Endothelial cell of umbilical vein (primary cell): ENCODE data around the gene PCDHGC3. TPM values are rescaled to one million over a fixed set of nuclear protein-coding genes. Genes with fewer than 3 reads are reported as not detected.

Experiments used
- BruUV-seq: library from RNA; stranded (reverse); fragments of 400-500 nt; replicated peaks from 2 replicates; lab custom pipeline; 2021; lab: Mats Ljungman, UMichigan
- CTCF ChIA-PET: fragments of 300-600, 350-600 bp; sonication (Branson Sonifier 250); formaldehyde crosslinking; loops from one replicate; lab custom pipeline; 2021; ENCODE audit warnings: antibody characterized with exemption, inconsistent platforms; lab: Charles Lee
- POLR2A ChIA-PET: fragments of 300-600, 350-600 bp; sonication (Branson Sonifier 250); formaldehyde crosslinking; loops from one replicate; lab custom pipeline; 2021; ENCODE audit warnings: antibody characterized with exemption, inconsistent platforms; lab: Charles Lee
- DNase-seq: peaks from one replicate; pipeline ENCODE4 v3.0.0-alpha.2; 2011; ENCODE audit warnings: low read depth, low spot score
- FAIRE-seq: peaks from 2 replicates; lab custom pipeline; 2011; peaks lifted over from hg19 to GRCh38; lab: Jason Lieb, UNC
- H2AFZ ChIP-seq: 2 replicates; pipeline ENCODE4 v1.6.0; 2012; ENCODE audit warnings: low read depth, low read length, control low read depth, inconsistent platforms
- H3K27ac ChIP-seq: 2 replicates; pipeline ENCODE4 v1.5.1; 2011; ENCODE audit warnings: low read depth, mild to moderate bottlenecking, control low read depth, low read length, moderate library complexity; ENCODE audit not compliant: insufficient read depth
- H3K27me3 ChIP-seq, 2 experiments: 2 replicates each; pipeline versions ENCODE4 v1.6.0 to v1.6.1; 2011; ENCODE audit warnings: low read length in 2 of 2, mixed read lengths in 1 of 2; ENCODE audit not compliant: control insufficient read depth in 2 of 2, insufficient read depth in 2 of 2
- H3K36me3 ChIP-seq, 2 experiments: 2 replicates in 1 of 2; 3 replicates in 1 of 2; pipeline ENCODE4 v1.5.1; 2011; ENCODE audit warnings: low read length in 2 of 2, mild to moderate bottlenecking in 1 of 2, moderate library complexity in 1 of 2; ENCODE audit not compliant: control insufficient read depth in 2 of 2, insufficient read depth in 2 of 2; ENCODE audit errors: extremely low read depth in 1 of 2
- H3K4me1 ChIP-seq: 3 replicates; pipeline ENCODE4 v1.5.1; 2011; ENCODE audit warnings: mild to moderate bottlenecking, low read length; ENCODE audit not compliant: control insufficient read depth, insufficient read depth; ENCODE audit errors: extremely low read depth
- H3K4me2 ChIP-seq: 2 replicates; pipeline ENCODE4 v1.6.1; 2011; ENCODE audit warnings: low read length, control low read depth, mixed read lengths; ENCODE audit not compliant: insufficient read depth
- H3K4me3 ChIP-seq, 3 experiments: fragments of 200-600 bp in 1 of 3; sonication (generic), shearing (Covaris generic) in 1 of 3; replicated peaks in 1 of 3; 2 replicates each; pipeline ENCODE4 v1.5.1; 2011 to 2016; ENCODE audit warnings: control low read depth in 3 of 3, low read length in 3 of 3, mild to moderate bottlenecking in 2 of 3, inconsistent platforms in 1 of 3, low read depth in 1 of 3, moderate library complexity in 1 of 3; ENCODE audit not compliant: insufficient read depth in 1 of 3
- H3K79me2 ChIP-seq: 2 replicates; pipeline ENCODE4 v1.6.0; 2012; ENCODE audit warnings: low read length, inconsistent platforms; ENCODE audit not compliant: control insufficient read depth, insufficient read depth
- H3K9ac ChIP-seq: replicated peaks from 2 replicates; pipeline ENCODE3; 2011; ENCODE audit warnings: low read length, control low read depth; ENCODE audit not compliant: insufficient read depth; ENCODE audit errors: extremely low read depth
- H3K9me1 ChIP-seq: replicated peaks from 3 replicates; pipeline ENCODE4 v1.6.0; 2011; ENCODE audit warnings: mild to moderate bottlenecking, low read length; ENCODE audit not compliant: control insufficient read depth, insufficient read depth; ENCODE audit errors: extremely low read depth
- H3K9me3 ChIP-seq: replicated peaks from 2 replicates; pipeline ENCODE4 v1.5.1; 2012; ENCODE audit warnings: low read length, inconsistent platforms; ENCODE audit not compliant: control insufficient read depth, insufficient read depth
- H4K20me1 ChIP-seq: replicated peaks from 2 replicates; pipeline ENCODE3; 2011; ENCODE audit warnings: mild to moderate bottlenecking, low read length; ENCODE audit not compliant: control insufficient read depth, insufficient read depth; ENCODE audit errors: extremely low read depth
- CTCF ChIP-seq, 2 donors: IDR thresholded peaks; 1 replicate in 1 of 2; 2 replicates in 1 of 2; pipeline ENCODE4 v1.5.1; 2011; ENCODE audit warnings: low read length in 2 of 2, mild to moderate bottlenecking in 2 of 2, moderate library complexity in 2 of 2, control low read depth in 1 of 2, inconsistent platforms in 1 of 2, low read depth in 1 of 2; ENCODE audit not compliant: insufficient read depth in 1 of 2; ENCODE audit errors: extremely low read depth in 1 of 2
- EZH2 ChIP-seq: IDR thresholded peaks from 2 replicates; pipeline ENCODE4 v1.6.1; 2012; ENCODE audit warnings: borderline replicate concordance, low read depth, mild to moderate bottlenecking, moderate library complexity, low read length, inconsistent platforms; ENCODE audit not compliant: severe bottlenecking
- FOS ChIP-seq: IDR thresholded peaks from 2 replicates; pipeline ENCODE4 v1.6.1; 2011; ENCODE audit warnings: mild to moderate bottlenecking, low read length, moderate library complexity, borderline replicate concordance; ENCODE audit not compliant: insufficient read depth
- GATA2 ChIP-seq: IDR thresholded peaks from 2 replicates; pipeline ENCODE4 v1.7.0; 2011; ENCODE audit warnings: low read depth, mild to moderate bottlenecking, moderate library complexity, mixed read lengths, low read length; ENCODE audit not compliant: insufficient read length, insufficient read depth
- JUN ChIP-seq: IDR thresholded peaks from 2 replicates; pipeline ENCODE4 v1.6.1; 2011; ENCODE audit warnings: borderline replicate concordance, low read depth; ENCODE audit not compliant: insufficient read length, insufficient read depth
- MAX ChIP-seq: IDR thresholded peaks from 2 replicates; pipeline ENCODE4 v1.6.1; 2011; ENCODE audit not compliant: insufficient read depth, insufficient read length
- MYC ChIP-seq: IDR thresholded peaks from one replicate; pipeline ENCODE4 v1.6.1; 2011; ENCODE audit warnings: mild to moderate bottlenecking, low read depth, low read length
- POLR2A ChIP-seq: IDR thresholded peaks from 2 replicates; pipeline ENCODE4 v1.6.1; 2012; ENCODE audit warnings: low read depth, mild to moderate bottlenecking, control low read depth, low read length
- POLR2AphosphoS5 ChIP-seq: IDR thresholded peaks from 2 replicates; pipeline ENCODE4 v1.6.1; 2012; ENCODE audit warnings: low read depth, mild to moderate bottlenecking, control low read depth, low read length, moderate library complexity; ENCODE audit not compliant: insufficient read depth
- dilution Hi-C: fragments of 300-500 bp; cut with MboI; formaldehyde crosslinking; loops from one replicate; pipeline ENCODE4 v1.15.0; 2019; ENCODE audit warnings: low sequenced_read_pairs; ENCODE audit not compliant: extremely low pct_ligation_motif_present
- intact Hi-C: fragments of 100-400 bp; cut with micrococcal nuclease; formaldehyde crosslinking; loops from one replicate; pipeline ENCODE4 v1.10.0; 2022
- polyA plus RNA-seq, 4 experiments: library from polyadenylated mRNA; depleted of rRNA in 3 of 4; stranded (reverse) in 3 of 4; unstranded in 1 of 4; fragments of >200 nt; gene quantifications; 2 replicates each; pipeline versions ENCODE4 v1.2.1 to v1.2.3, GENCODE V29; 2011 to 2012; ENCODE audit warnings: missing spikeins in 1 of 4
- total RNA-seq: library from RNA; stranded (reverse); gene quantifications from 2 replicates; pipeline ENCODE4 v1.2.3, GENCODE V29; 2021

The PCDHGC3 gene
- total and polyA plus RNA-seq, 2 donors (not counting 3 experiments of a cell fraction or from before 2014, with no cell fraction given) = 9.2 to 36.1 TPM

GRCh38 chr5:141493500-141494422 lies 18.0 kb downstream of the PCDHGC3 start:
- dilution Hi-C loops = no loop called here
- intact Hi-C loops = no loop called here
- Histone ChIP-seq H3K4me1 (no peaks in the 10 kb centered on the region), H4K20me1 (no peaks in the 10 kb centered on the region), H3K4me2 (no peak overlapping the region), H3K9ac (no peak overlapping the region), H3K27ac (no peak overlapping the region), H3K9me1 (no peaks in the 10 kb centered on the region), H3K9me3 (no peaks in the 10 kb centered on the region), H3K36me3 (no peaks in the 10 kb centered on the region), H3K79me2 (no peaks in the 10 kb centered on the region), H3K27me3 (peaks cover 10 to 25% of the 10 kb centered on the region in 2 experiments), H2AFZ (no peak overlapping the region), H3K4me3 (no peak overlapping the region)
- FAIRE-seq = no peak
- POLR2A ChIA-PET = no interaction called here
- TF ChIP-seq POLR2A = no peak
- no peak for TF ChIP-seq JUN
- TF ChIP-seq EZH2 = no peak
- TF ChIP-seq POLR2AphosphoS5 = no peak
- TF ChIP-seq CTCF (IDR thresholded peaks at IDR 0.05; ENCODE audit: extremely low read depth in 1 of 2, insufficient read depth in 1 of 2, low read depth in 1 of 2, low read length in 2 of 2) = no peak
- no peak for TF ChIP-seq MYC
- no peak for TF ChIP-seq GATA2
- TF ChIP-seq MAX = no peak
- TF ChIP-seq FOS = no peak
- CTCF ChIA-PET = interaction anchor here (0.9 to 2.7 kb wide), 7 partner anchors 8 to 270 kb away, joined by 3 to 18 read pairs (median 3); partner anchors contain the start of genes PCDHB14 and PCDHGA12
- BruUV-seq = no TSS peak
- no peak for DNase-seq
